ENCODE data around the gene ABCC9.

DNA sequence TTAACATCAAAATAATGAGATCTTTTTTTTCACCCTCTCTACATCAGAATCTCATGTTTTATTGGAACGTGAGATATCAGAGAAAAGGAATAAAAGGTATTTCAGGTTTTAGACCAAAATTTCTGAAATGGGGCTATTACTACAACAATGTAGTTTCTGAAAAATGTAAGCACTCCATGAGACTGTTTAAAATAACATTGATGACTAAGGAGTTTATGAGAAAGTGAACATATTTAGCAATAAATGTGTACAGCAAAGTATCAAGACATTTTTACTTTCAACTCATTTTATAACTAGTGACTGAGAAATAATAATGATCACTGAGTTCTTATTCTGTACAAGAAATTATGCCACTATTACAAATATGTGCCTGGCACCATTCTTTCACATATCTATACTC lies 39.3 kb upstream of the ABCC9 start:
- no peak for TF ChIP-seq POLR2AphosphoS5 (IDR thresholded peaks at IDR 0.05; ENCODE audit: low read depth)
- TF ChIP-seq, protein P1, sequence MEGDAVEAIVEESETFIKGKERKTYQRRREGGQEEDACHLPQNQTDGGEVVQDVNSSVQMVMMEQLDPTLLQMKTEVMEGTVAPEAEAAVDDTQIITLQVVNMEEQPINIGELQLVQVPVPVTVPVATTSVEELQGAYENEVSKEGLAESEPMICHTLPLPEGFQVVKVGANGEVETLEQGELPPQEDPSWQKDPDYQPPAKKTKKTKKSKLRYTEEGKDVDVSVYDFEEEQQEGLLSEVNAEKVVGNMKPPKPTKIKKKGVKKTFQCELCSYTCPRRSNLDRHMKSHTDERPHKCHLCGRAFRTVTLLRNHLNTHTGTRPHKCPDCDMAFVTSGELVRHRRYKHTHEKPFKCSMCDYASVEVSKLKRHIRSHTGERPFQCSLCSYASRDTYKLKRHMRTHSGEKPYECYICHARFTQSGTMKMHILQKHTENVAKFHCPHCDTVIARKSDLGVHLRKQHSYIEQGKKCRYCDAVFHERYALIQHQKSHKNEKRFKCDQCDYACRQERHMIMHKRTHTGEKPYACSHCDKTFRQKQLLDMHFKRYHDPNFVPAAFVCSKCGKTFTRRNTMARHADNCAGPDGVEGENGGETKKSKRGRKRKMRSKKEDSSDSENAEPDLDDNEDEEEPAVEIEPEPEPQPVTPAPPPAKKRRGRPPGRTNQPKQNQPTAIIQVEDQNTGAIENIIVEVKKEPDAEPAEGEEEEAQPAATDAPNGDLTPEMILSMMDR (IDR thresholded peaks at IDR 0.05; ENCODE audit: insufficient read depth, low read length) = no peak

Data from HL-60 (cell line).